Activated CD4-positive, alpha-beta T cell treated with anti-CD3 and anti-CD28 coated beads for 24 hours (primary cell): ENCODE results near the gene POU2F3.

Experiments used
- DNase-seq, 2 donors: peaks; one replicate each; pipeline ENCODE4 v3.0.0-alpha.2; 2020; ENCODE audit warnings: low read depth in 2 of 2

POU2F3 gene

DNA sequence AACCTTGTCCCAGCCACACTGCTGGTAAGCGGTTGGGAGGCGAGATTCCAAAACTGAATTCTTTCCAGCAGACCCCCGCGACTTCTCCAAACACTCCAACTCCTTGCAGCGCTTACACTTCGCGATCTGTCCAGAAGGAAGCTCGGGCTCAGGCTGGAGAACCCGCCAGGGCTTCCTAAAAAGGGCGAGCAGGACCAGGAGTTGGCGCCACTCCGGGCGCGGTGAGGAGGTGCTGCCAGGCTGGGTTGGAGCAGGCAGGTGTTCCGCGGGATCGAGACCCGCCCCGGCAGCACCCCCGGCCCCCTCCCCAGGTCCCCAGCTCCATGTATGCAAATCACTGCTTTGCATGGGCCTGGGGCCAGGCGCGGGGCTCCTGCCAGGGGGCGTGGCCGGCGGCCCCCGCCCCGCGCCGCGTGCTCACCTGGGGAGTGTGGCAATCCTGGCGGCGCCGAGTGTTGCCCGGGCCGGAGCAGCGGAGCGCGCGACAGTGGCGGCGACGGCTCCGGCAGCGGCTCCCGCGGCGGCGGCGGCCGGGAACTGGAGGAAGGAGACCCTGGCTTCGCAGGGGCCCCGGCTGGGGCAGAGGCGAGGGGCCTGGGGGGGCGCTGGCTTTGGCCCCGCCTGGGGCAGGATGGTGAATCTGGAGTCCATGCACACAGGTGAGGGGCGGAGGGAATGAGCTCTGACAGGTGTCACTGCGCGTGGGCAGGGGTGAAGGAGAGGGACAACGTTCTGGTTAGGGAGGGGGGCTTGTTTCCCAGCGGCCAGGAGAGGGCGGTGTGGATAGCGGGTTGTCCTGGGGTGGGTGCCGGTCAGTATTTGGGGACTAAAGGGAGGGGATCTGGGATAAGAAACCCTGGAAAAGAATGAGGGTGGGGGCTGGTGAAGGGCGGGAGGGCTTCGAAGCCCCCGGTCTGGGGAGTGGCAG is at the start of gene POU2F3:
POU2F3 (plus strand) TSS at position 428 of the 928 bp plus-strand sequence; CDS start at position 632, 204 bp downstream.
- no peak for DNase-seq

GRCh38 chr11:120191058-120191457 is 48.9 kb upstream of the POU2F3 start:
- DNase-seq: no peak

GRCh38 chr11:120192831-120193625 is 46.9 kb upstream of the POU2F3 start:
- DNase-seq: no peak

DNA sequence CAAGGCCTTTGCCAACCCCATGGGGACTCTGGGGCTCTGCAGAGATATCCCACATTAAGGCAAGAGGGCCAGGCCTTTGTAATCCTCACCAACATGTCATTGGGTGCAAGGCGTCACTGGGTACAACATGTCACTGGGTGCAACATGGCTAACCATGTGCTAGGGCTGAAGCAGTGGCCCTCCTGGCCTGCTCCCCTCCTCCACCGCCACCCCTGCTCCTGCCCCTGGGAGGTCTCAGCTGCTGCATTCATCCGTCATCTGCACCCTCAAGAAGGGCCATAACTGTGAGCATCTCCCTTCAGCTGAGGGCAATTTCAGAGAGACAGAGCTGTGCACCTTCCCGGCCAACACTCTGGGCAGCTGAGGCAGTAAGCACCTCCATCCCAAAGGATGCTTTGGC is 45.8 kb upstream of the POU2F3 start:
- no peak for DNase-seq

DNA sequence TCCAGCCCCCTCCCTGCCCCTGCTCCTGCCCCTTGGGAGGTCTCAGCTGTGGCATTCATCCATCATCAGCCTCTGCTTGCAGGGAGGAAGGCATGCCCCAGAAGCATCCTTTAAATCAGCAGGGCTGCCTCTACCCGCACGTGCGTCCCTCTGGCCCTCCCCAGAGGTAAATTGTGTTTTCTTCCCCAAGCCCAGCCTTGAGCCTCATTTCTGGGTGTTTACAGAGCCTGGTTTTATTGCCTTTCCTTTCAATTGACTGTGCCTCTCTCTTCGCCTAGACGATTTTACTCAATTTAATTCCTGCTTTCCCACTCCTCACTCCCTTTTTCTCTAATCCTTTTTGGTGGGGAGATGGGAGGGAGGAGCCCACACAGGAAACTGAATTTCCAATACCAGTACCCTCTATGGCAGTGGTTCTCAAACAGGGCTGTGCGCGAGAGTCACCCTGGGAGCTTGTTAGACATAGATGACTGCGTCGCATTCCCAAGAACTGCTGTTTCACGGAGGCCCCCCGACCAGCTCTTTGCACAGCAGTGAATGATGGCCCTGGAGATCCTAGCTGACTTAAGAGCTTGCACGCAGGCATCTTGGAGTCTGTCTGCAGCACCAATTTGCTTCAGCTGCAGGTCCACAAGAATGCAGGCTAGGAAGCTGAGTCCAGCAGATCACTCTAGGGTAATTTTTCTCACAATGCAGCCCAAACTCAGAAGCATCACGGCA is 44.2 kb upstream of the POU2F3 start:
- DNase-seq: no peak

GRCh38 chr11:120196826-120197225 is 43.1 kb upstream of the POU2F3 start:
- DNase-seq: no peak

GRCh38 chr11:120197251-120197891 is 42.6 kb upstream of the POU2F3 start:
- no peak for DNase-seq

DNA sequence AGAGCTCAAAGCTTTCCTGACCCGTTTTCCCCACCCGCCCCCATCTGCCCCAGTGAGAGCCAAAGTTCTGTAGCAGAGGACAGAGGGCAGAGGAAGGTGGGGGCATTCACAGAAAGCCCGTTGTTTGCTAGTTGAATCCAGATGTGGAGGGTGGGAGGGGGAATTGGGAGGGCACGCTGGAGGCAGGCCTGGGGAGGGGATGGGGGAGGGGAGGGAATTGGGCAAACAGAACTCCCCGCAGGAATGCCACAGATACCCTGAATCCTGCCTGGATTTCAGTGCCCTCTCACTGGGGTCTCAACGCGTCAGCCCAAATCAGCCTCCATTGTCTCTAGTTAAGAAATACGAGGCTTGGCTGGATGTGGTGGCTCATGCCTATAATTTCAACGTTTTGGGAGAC is 42.0 kb upstream of the POU2F3 start:
- DNase-seq: no peak

- DNase-seq: no peak
Measured at GRCh38 chr11:120198403-120198786, 41.5 kb upstream of the POU2F3 start.

DNA sequence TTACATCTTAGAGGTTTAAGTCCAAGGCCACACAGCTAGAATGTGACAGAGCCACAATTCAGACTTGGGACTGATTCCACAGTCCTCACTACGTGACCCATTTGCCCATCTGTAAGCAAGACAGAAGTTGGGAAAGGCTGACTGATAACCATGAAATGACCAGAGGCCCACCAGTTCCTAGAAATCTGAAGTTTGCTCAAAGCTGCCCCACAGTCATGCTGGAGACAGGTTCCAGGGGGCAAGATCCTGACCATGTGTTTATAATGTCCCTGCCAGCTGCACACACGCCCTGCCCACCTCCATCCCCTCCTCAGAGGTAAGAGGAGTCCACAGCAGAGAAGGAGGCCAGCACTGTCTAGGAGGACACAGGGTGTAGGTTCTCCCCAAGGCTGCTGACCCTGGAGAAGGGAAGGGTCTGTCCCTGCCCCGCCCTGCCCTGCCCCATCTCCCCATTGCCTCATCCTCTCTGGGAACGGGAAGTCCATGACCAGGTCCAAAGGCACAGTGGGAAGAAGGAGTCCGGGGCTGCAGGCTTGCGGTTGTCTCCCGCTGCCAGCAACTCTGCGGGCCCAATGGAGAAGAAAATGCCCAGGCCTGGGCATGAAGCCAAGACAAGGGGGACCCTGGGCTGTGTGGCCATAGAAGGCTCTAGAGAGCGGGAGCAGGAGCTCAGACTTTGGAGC is 41.0 kb upstream of the POU2F3 start:
- no peak for DNase-seq

DNA sequence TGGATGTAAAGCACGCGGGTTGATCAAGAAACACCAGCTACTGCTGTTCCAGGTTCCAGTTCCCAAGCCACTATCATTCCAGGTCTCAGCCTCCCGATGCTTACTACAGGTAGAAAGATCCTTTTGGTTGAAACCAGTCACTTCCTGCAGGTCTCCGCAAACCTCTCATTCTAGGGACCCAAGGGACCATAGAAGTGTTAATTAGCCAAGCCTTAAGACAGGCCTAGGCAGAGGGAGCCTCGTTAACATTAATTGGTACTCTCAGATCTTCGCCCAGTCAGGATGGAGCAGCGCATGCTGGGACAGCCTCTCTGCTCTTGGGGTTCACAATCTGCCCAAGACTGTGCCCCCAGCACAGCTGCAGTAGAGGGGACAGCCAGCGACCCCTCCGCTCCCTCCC is 40.3 kb upstream of the POU2F3 start:
- no peak for DNase-seq

DNA sequence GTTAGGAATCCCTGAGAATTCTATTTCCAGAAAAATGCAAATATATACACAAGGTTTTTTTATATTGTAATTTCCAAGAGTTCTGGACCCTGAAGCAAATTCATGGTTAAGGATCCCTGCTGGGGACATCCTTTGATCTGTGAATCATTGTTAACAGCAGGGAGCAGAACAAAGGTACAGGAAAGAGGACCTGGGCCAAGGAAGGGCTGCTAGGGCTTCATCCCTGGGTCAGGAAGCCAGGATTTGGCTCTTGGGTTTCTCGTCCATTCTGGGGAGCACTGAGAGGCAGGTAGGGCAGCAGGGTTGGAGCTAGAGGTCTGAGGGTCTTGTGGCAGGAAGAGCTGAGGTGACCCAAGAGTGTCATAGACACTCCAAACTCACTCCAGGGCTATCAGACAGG is 39.3 kb upstream of the POU2F3 start:
- no peak for DNase-seq

DNA sequence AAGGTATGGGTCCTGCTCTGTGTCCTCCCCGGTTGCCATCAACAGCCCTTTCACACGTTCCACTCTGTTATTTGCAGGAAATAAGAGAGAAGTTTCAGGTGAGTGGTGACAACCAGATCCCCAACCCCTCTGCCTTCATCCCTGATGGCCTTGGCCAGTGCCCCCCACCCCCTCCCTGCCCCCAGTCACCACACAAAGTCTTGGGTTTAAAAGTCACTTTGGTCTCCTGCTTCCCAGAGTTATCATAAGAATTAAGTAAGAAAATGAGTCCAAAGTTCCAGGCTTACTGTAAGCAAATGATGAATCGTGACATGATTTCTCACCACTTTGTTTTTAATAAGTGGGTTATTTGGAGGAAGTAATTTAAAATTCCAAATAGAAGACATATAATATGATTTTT is 38.3 kb upstream of the POU2F3 start:
- DNase-seq: no peak

DNA sequence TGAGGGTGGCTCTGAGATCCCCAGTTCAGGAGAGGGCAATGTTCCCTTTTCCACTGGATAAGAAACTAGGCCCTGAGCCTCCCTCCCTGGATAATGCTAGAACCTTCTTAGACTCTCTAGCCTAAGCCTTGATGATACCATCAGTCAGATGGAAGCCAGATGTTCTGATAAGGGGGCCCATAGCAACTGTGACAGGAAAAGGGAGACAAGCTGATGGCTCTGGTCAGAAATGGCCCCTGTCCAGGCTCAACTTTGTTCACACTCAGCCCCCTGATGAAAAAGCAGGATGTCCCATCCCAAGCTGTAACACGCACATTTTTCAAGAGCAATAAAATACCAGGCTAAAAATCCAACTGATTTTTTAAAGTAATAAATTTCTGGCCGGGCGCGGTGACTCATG is 36.3 kb upstream of the POU2F3 start:
- DNase-seq: no peak

DNA sequence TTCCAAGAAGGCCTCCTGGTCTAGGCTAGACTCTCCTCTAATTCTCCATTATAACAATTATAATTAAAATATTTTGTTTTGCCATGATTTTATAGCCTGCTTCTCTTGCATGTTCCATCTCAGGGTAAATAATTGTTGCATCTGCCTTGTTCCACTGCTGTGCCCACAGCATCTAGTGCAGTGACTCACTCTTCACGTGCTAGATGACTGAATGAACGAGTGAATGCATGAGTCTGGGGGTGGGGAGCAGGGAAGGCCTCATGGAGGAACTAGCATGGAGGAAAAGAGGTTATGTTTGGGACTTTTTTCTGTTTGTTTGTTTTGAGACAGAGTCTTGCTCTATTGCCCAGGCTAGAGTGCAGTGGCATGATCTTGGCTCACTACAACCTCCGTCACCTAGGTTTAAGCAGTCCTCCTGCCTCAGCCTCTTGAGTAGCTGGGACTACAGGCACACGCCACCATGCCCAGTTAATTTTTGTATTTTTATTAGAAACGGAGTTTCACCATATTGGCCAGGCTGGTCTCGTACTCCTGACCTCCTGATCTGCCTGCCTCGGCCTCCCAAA is 34.3 kb upstream of the POU2F3 start:
- no peak for DNase-seq

DNA sequence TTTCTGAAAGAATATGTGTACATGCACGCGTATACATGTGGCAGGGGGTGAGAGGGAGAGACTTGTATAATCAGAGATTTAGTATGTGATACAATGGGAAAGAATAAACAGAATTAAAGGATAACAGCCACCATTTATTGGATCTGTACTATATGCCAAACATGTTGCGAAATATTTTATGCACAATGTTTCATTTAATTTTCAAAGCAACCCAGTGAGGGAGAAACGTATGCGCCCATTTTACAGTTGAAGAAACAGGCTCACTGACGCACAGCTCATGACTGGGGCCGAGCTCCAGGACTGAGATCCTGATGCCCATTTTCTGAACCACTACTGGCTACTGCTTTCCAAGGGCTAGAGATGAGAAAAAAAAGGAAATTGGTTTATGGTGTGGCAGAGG is 32.4 kb upstream of the POU2F3 start:
- no peak for DNase-seq

DNA sequence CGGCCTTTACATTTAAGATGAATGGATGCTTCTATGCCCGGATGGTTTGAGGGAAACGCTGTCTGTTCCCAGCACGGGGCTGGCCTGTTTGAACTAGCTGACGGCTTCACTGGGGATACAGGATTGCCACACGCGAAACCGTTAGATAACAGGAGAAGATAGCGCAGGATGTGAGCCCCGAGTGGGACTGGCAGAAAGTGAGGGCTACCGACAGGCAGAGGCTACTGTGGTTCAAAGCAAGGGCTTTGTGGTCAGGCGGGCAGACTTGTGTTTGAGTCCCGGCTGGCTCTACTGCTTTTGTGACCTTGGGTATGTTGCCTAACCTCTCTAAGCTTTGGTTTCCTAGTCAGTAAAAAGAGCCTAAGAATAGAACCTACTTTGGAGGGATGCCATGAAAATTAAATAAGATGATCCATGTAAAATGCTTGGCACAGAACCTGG is 31.9 kb upstream of the POU2F3 start:
- no peak for DNase-seq

DNA sequence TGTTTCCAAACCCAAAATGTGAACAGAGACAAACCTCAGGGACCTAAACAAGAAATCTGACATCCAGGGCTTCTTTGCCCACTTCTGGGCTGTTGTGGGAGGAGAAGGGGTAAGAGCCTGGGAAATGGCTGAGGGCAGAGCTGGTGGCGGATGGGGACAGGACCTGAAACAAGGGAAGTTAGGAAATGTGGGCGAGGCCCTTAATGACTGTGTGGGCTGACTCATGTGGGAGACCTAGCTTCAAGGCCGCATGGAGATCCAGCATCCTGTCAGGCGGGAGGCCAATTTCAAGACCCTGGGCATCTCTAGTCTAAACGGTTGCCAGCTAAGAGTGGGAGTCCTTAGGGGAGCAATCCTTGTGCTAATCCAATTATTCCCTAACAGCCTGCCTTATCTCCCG is 31.2 kb upstream of the POU2F3 start:
- DNase-seq: no peak

- DNase-seq: no peak
Measured at GRCh38 chr11:120209746-120210625, 30.0 kb upstream of the POU2F3 start.
